WTC11 (cell line): ENCODE results near the gene ZSCAN2. TPM values are rescaled to one million over a fixed set of nuclear protein-coding genes. Genes with fewer than 3 reads are reported as not detected.
"Not testable (repeated sequence)": the region's sequence is repeated elsewhere in the genome, so short reads cannot be mapped to it uniquely, and the experiment has no call there.

Experiments used
- ATAC-seq: fragments of 200-7000 bp; cut with Tn5 transposase; 2 replicates; pipeline ENCODE4 v1.10.0; 2021; ENCODE audit warnings: mild to moderate bottlenecking, moderate library complexity
- CTCF ChIA-PET: fragments of 300-600 bp; sonication (Branson Sonifier 250); formaldehyde crosslinking; loops from one replicate; lab custom pipeline; 2021; ENCODE audit warnings: antibody characterized with exemption; lab: Charles Lee
- POLR2A ChIA-PET: fragments of 350-600 bp; sonication (Branson Sonifier 250); formaldehyde crosslinking; loops from one replicate; lab custom pipeline; 2021; ENCODE audit warnings: antibody characterized with exemption; lab: Charles Lee
- DNase-seq: peaks from one replicate; pipeline ENCODE4 v3.0.0; 2021; ENCODE audit warnings: low spot score
- H3K27ac Mint-ChIP-seq: 2 replicates; pipeline ENCODE4 v1.8.0; 2021; ENCODE audit warnings: mixed read lengths
- H3K27me3 Mint-ChIP-seq: 2 replicates; pipeline ENCODE4 v1.8.0; 2021; ENCODE audit warnings: low read depth, mild to moderate bottlenecking, moderate library complexity, mixed read lengths
- H3K36me3 Mint-ChIP-seq: 2 replicates; pipeline ENCODE4 v1.8.0; 2021; ENCODE audit warnings: mixed read lengths
- H3K4me1 Mint-ChIP-seq: 2 replicates; pipeline ENCODE4 v1.8.0; 2022; ENCODE audit warnings: mixed read lengths
- H3K4me3 Mint-ChIP-seq: 2 replicates; pipeline ENCODE4 v1.8.0; 2021; ENCODE audit warnings: mild to moderate bottlenecking, moderate library complexity, mixed read lengths
- H3K9me3 Mint-ChIP-seq: 2 replicates; pipeline ENCODE4 v1.8.0; 2021; ENCODE audit warnings: mixed read lengths
- ESRRA ChIP-seq: sonication (generic); formaldehyde crosslinking; IDR thresholded peaks from 2 replicates; pipeline ENCODE4 v1.8.1; 2022; ENCODE audit warnings: mild to moderate bottlenecking, missing genetic modification reagents, borderline replicate concordance
- GTF2I ChIP-seq: fragments of 250-450 bp; sonication (Bioruptor Pico); conservative IDR thresholded peaks from 2 replicates; pipeline ENCODE4 v1.4.0; 2021; ENCODE audit warnings: mild to moderate bottlenecking
- OVOL2 ChIP-seq: fragments of 250-450 bp; sonication (Bioruptor Pico); IDR thresholded peaks from 2 replicates; pipeline ENCODE4 v1.9.0; 2021; ENCODE audit warnings: mild to moderate bottlenecking, borderline replicate concordance
- PRRX2 ChIP-seq: fragments of 250-450 bp; sonication (Bioruptor Pico); IDR thresholded peaks from 2 replicates; pipeline ENCODE4 v1.8.0; 2021; ENCODE audit warnings: mild to moderate bottlenecking
- ZBTB21 ChIP-seq: sonication (generic); formaldehyde crosslinking; IDR thresholded peaks from 2 replicates; pipeline ENCODE4 v1.8.1; 2023; ENCODE audit warnings: mild to moderate bottlenecking, missing genetic modification reagents, borderline replicate concordance
- ZNF219 ChIP-seq: sonication (generic); formaldehyde crosslinking; IDR thresholded peaks from 2 replicates; pipeline ENCODE4 v1.8.0; 2023; ENCODE audit warnings: missing genetic modification reagents, mild to moderate bottlenecking, borderline replicate concordance
- total RNA-seq: library from RNA; stranded (reverse); gene quantifications from 3 replicates; pipeline ENCODE4 v1.2.3, GENCODE V29; 2021
- TF ChIP-seq, protein P1 (sequence below): sonication (generic); formaldehyde crosslinking; IDR thresholded peaks from 2 replicates; pipeline ENCODE4 v1.8.0; 2022; ENCODE audit warnings: mild to moderate bottlenecking, missing genetic modification reagents
- TF ChIP-seq, protein P2 (sequence below): sonication (generic); formaldehyde crosslinking; IDR thresholded peaks from 2 replicates; pipeline ENCODE4 v1.8.0; 2022; ENCODE audit warnings: missing genetic modification reagents
- TF ChIP-seq, protein P3 (sequence below): sonication (generic); formaldehyde crosslinking; IDR thresholded peaks from 2 replicates; pipeline ENCODE4 v1.8.0; 2022; ENCODE audit warnings: mild to moderate bottlenecking, missing genetic modification reagents
- TF ChIP-seq, protein P4 (sequence below): sonication (generic); formaldehyde crosslinking; IDR thresholded peaks from 2 replicates; pipeline ENCODE4 v1.8.1; 2023; ENCODE audit warnings: mild to moderate bottlenecking, moderate library complexity, missing genetic modification reagents

Gene ZSCAN2
- total RNA-seq, 1 experiment from 2014 or later, result 51.9 TPM

DNA sequence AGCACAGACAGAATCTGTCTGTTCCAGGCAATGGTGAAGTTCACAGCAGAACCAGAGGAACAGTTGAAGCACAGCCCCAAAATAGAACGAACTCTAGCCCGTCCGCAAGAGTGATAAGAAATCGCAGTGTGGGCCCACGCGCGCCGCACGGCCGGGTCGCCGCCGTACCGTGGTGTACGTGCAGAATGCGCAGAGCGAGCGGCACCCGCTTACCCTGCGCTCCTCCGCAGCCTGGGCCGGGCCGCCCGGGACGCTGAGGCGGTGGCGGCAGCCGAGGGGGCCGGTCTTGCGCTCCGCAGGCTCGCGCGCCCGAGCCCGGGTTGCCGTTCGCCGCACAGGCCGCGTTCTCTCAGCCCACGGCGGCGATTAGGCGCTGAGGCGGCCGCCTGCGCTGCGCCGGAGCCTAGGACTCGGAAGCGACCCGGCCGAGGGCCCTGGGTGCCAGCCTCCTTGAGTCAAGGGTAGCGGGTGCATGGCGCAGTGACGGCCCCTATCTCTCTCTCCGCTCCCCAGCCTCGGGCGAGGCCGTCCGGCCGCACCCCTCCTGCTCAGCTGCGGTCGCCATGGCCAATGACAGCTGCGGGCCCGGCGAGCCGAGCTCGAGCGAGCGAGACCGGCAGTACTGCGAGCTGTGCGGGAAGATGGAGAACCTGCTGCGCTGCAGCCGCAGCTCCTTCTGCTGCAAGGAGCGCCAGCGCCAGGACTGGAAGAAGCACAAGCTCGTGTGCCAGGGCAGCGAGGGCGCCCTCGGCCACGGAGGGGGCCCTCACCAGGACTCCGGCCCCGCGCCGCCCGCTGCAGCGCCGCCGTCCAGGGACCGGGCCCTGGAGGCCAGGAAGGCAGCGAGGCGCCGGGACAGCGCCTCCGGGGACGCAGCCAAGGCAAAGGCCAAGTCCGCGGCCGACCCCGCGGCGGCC is 32.8 kb downstream of the ZSCAN2 start (continued):
- TF ChIP-seq, protein P1, sequence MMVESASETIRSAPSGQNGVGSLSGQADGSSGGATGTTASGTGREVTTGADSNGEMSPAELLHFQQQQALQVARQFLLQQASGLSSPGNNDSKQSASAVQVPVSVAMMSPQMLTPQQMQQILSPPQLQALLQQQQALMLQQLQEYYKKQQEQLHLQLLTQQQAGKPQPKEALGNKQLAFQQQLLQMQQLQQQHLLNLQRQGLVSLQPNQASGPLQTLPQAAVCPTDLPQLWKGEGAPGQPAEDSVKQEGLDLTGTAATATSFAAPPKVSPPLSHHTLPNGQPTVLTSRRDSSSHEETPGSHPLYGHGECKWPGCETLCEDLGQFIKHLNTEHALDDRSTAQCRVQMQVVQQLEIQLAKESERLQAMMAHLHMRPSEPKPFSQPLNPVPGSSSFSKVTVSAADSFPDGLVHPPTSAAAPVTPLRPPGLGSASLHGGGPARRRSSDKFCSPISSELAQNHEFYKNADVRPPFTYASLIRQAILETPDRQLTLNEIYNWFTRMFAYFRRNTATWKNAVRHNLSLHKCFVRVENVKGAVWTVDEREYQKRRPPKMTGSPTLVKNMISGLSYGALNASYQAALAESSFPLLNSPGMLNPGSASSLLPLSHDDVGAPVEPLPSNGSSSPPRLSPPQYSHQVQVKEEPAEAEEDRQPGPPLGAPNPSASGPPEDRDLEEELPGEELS (CRISPR knock-in tag), result peak; percentile 45; the same call in 1 of the 2 replicates
- TF ChIP-seq GTF2I, result no peak
- no peak; the same call in 1 of the 2 replicates for TF ChIP-seq ZBTB21 (CRISPR knock-in tag)
- TF ChIP-seq OVOL2 (CRISPR knock-in tag), result no peak
- TF ChIP-seq PRRX2, result no peak

DNA sequence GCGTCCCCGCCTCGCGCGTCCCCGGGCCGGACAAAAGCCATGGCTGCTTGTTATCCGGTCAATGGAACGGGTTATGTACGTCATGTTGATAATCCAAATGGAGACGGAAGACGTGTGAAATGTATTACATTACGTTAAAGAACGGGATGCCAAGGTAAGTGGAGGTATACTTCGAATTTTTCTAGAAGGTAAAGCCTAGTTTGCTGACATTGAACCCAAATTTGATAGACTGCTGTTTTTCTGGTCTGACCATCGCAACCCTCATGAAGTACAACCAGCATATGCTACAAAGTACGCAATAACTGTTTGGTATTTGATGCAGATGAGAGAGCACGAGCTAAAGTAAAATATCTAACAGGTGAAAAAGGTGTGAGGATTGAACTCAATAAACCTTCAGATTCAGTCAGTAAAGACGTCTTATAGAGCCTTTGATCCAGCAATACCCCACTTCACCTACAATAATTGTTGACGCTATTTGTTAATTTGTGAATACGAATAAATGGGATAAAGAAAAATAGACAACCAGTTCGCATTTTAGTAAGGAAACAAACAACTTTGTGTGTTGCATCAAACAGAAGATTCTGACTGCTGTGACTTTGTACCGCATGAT is 33.5 kb downstream of the ZSCAN2 start:
- H3K4me1 Mint-ChIP-seq, result peaks cover 49% of the 10 kb centered on the region
- ATAC-seq (no peak), DNase-seq (no peak)
- H3K9me3 Mint-ChIP-seq, result no peaks in the 10 kb centered on the region
- peaks cover 14% of the 10 kb centered on the region for H3K36me3 Mint-ChIP-seq
- peaks cover 16% of the 10 kb centered on the region for H3K27me3 Mint-ChIP-seq
- peak overlapping the region; percentile 85 for H3K4me3 Mint-ChIP-seq
- no peak overlapping the region for H3K27ac Mint-ChIP-seq
- TF ChIP-seq ZNF219 (CRISPR knock-in tag), result no peak
- TF ChIP-seq, protein P2, sequence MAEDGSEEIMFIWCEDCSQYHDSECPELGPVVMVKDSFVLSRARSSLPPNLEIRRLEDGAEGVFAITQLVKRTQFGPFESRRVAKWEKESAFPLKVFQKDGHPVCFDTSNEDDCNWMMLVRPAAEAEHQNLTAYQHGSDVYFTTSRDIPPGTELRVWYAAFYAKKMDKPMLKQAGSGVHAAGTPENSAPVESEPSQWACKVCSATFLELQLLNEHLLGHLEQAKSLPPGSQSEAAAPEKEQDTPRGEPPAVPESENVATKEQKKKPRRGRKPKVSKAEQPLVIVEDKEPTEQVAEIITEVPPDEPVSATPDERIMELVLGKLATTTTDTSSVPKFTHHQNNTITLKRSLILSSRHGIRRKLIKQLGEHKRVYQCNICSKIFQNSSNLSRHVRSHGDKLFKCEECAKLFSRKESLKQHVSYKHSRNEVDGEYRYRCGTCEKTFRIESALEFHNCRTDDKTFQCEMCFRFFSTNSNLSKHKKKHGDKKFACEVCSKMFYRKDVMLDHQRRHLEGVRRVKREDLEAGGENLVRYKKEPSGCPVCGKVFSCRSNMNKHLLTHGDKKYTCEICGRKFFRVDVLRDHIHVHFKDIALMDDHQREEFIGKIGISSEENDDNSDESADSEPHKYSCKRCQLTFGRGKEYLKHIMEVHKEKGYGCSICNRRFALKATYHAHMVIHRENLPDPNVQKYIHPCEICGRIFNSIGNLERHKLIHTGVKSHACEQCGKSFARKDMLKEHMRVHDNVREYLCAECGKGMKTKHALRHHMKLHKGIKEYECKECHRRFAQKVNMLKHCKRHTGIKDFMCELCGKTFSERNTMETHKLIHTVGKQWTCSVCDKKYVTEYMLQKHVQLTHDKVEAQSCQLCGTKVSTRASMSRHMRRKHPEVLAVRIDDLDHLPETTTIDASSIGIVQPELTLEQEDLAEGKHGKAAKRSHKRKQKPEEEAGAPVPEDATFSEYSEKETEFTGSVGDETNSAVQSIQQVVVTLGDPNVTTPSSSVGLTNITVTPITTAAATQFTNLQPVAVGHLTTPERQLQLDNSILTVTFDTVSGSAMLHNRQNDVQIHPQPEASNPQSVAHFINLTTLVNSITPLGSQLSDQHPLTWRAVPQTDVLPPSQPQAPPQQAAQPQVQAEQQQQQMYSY (CRISPR knock-in tag), result peak; percentile 46; the same call in 1 of the 2 replicates
- ChIA-PET CTCF (interaction anchor here (0.6 to 11.7 kb wide), 6 partner anchors 34 to 294 kb away, joined by 3 to 139 read pairs (median 8); partner anchors contain the start of gene ZSCAN2), POLR2A (interaction anchor here (0.6 to 1.4 kb wide), 3 partner anchors 33 to 47 kb away, joined by 3 to 4 read pairs (median 3); no protein-coding TSS in a partner anchor)

DNA sequence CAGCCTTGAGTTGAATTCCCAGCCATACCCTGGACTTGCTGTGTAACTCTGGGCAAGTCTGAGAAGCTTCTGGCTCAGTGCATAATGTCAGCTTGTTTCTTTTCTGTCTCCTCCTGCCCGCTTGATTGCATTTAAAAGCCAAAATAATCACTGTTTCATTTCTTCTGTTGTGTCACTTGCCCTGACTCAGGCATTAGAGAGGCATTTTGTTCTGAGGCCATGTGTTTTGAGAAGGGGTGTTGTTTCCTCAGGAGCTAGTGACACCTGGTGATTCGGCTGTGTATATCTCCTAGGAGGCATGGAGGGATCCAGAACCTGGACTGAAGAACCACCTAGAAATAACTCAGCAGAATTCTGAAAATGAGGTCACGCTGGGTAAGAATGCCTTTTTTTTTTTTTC is 37.3 kb downstream of the ZSCAN2 start:
- TF ChIP-seq, protein P3, sequence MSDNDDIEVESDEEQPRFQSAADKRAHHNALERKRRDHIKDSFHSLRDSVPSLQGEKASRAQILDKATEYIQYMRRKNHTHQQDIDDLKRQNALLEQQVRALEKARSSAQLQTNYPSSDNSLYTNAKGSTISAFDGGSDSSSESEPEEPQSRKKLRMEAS (CRISPR knock-in tag), result peak; percentile 37; the same call in 1 of the 2 replicates
- TF ChIP-seq, protein P4, sequence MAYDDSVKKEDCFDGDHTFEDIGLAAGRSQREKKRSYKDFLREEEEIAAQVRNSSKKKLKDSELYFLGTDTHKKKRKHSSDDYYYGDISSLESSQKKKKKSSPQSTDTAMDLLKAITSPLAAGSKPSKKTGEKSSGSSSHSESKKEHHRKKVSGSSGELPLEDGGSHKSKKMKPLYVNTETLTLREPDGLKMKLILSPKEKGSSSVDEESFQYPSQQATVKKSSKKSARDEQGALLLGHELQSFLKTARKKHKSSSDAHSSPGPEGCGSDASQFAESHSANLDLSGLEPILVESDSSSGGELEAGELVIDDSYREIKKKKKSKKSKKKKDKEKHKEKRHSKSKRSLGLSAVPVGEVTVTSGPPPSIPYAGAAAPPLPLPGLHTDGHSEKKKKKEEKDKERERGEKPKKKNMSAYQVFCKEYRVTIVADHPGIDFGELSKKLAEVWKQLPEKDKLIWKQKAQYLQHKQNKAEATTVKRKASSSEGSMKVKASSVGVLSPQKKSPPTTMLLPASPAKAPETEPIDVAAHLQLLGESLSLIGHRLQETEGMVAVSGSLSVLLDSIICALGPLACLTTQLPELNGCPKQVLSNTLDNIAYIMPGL (CRISPR knock-in tag), result 0 out of 2 replicates have a peak, but pooled peaks have one; percentile 34
- TF ChIP-seq ESRRA (CRISPR knock-in tag), result no peak
- TF ChIP-seq, all 79 proteins: peak for 2
- Mint-ChIP-seq H3K4me1 (peaks cover 23% of the 10 kb centered on the region), H3K36me3 (peaks cover 37% of the 10 kb centered on the region), H3K27me3 (peaks cover 8% of the 10 kb centered on the region), H3K4me3 (no peak overlapping the region), H3K9me3 (no peaks in the 10 kb centered on the region), H3K27ac (peak overlapping the region; percentile 91)
- CTCF ChIA-PET, result interaction anchor here (0.5 to 11.7 kb wide), 12 partner anchors 13 to 305 kb away, joined by 3 to 139 read pairs (median 6); partner anchors contain the start of genes NMB, SEC11A and ZSCAN2
- no peak for DNase-seq
- peak; percentile 55 for ATAC-seq
- POLR2A ChIA-PET, result interaction anchor here (0.7 to 1.7 kb wide), 3 partner anchors 16 to 38 kb away, joined by 3 to 6 read pairs (median 4); partner anchors contain the start of gene WDR73

DNA sequence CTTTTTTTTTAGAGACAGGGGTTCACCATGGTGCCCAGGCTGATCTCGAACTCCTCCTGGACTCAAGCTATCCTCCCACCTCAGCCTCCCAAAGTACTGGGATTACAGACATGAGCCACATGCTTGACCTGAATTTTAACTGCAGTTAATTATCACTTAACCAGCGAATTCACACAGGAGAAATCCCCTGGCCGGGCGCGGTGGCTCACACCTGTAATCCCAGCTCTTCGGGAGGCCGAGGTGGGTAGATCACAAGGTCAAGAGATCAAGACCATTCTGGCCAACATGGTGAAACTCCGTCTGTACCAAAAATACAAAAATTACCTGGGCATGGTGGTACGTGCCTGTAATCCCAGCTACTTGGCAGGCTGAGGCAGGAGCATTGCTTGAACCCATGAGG is 41.1 kb downstream of the ZSCAN2 start:
- H3K36me3 Mint-ChIP-seq, result peaks cover 60% of the 10 kb centered on the region
- H3K4me1 Mint-ChIP-seq, result peaks cover 12% of the 10 kb centered on the region
- ATAC-seq, H3K27me3 Mint-ChIP-seq, H3K9me3 Mint-ChIP-seq, DNase-seq, H3K27ac Mint-ChIP-seq, H3K4me3 Mint-ChIP-seq, CTCF ChIA-PET, POLR2A ChIA-PET: not testable (repeated sequence)
